ENCODE measurements around the gene INTS11.

INTS11 gene

DNA sequence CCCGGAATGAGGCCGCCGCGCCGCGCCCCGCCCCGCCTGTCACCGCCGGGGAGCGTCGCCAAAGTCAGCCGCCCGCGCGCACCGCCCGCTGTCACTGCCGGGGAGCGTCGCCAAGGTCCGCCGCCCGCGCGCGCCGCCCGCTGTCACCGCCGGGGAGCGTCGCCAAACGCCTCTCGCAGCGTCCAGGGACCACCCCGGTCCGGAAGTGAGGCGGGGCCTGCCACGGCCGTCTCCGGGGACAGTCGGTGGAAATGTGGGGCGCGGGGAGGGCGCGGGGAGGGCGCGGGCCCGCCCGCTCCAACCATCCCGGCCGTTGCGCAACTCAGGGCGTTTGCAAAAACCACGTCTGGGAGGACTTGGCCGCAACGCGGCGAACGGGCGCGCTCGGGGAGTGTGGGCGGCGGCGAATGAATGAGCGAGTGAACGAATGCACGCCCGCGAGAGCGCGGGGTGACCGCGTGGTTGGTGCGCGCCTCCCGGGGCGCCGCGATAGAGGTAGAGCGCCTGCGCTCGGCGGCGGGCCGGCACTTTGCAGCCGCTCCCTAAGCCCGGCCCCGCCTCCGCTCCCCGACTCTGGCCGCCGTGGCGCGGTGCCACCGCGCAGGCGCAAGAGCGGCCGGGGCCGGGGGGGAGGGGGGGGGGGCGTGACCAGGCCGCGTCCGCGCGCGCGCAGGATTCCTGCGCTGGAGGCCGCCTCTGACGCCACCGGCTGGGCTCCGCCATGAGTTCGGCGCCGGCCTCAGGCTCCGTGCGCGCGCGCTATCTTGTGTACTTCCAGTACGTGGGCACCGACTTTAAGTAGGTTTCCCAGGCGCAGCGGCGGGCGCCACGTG lies 16.3 kb downstream of the INTS11 start, which contains the start of the genes ACAP3 and PUSL1:
TSS of gene ACAP3 (minus strand) at position 8 of the 833 bp plus-strand sequence. CDS start 115 bp downstream, outside the sequence.
TSS of gene PUSL1 (plus strand) at position 675 of the 833 bp plus-strand sequence. CDS start at position 722, 47 bp downstream.
- ATAC-seq = peak; percentile 56

DNA sequence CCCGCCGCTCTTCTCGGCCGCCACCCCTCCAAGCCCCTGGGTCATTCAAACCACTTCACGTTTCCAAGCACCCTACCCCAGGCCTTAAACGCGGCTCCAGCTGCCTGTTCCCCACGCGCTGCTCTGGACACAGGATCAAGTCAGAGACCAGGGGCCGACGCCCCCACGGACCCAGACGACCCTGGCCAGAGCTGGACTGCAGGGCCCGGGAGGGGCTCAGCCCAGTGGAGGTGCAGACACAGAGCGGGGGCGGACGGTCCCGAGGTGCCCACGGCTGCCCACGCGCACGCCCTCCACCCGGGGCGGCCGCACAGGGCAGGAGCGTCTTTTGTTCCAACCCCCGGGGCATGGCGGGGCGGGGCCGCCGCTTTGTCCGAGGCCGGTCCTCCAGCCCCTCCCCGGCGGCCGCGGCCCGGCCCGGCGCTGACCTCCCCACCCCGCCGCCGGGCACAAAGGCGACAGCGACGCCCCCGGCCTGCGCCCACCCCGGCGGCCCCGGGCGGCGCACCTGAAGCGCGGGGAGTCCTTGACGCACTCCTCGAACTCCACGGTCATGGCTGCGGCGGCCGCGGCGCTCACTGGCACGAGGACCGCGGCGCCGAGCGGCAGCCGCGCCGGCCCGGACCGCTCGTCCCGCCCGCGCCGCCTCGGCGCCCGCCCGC lies 17.1 kb downstream of the INTS11 start:
- ATAC-seq = no peak

More for the DNA sequence above, 16.3 kb downstream of the INTS11 start, which contains the start of the genes ACAP3 and PUSL1:
- TF ChIP-seq ARNTL (CRISPR knock-in tag; IDR thresholded peaks at IDR 0.05; ENCODE audit: borderline replicate concordance, low read depth) (no peak), ZC3H10 (CRISPR knock-in tag; IDR thresholded peaks at IDR 0.05) (no peak), BACH2 (CRISPR knock-in tag; IDR thresholded peaks at IDR 0.05; ENCODE audit: borderline replicate concordance) (no peak), ISL1 (CRISPR knock-in tag; IDR thresholded peaks at IDR 0.05) (no peak), ZNF70 (CRISPR knock-in tag; IDR thresholded peaks at IDR 0.05) (no peak)
- TF ChIP-seq, protein P1, sequence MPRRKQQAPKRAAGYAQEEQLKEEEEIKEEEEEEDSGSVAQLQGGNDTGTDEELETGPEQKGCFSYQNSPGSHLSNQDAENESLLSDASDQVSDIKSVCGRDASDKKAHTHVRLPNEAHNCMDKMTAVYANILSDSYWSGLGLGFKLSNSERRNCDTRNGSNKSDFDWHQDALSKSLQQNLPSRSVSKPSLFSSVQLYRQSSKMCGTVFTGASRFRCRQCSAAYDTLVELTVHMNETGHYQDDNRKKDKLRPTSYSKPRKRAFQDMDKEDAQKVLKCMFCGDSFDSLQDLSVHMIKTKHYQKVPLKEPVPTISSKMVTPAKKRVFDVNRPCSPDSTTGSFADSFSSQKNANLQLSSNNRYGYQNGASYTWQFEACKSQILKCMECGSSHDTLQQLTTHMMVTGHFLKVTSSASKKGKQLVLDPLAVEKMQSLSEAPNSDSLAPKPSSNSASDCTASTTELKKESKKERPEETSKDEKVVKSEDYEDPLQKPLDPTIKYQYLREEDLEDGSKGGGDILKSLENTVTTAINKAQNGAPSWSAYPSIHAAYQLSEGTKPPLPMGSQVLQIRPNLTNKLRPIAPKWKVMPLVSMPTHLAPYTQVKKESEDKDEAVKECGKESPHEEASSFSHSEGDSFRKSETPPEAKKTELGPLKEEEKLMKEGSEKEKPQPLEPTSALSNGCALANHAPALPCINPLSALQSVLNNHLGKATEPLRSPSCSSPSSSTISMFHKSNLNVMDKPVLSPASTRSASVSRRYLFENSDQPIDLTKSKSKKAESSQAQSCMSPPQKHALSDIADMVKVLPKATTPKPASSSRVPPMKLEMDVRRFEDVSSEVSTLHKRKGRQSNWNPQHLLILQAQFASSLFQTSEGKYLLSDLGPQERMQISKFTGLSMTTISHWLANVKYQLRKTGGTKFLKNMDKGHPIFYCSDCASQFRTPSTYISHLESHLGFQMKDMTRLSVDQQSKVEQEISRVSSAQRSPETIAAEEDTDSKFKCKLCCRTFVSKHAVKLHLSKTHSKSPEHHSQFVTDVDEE (CRISPR knock-in tag; IDR thresholded peaks at IDR 0.05) = no peak

More for the DNA sequence above, 17.1 kb downstream of the INTS11 start:
- TF ChIP-seq ARNTL (CRISPR knock-in tag; IDR thresholded peaks at IDR 0.05; ENCODE audit: borderline replicate concordance, low read depth) = no peak
- no peak for TF ChIP-seq TCF4 (CRISPR knock-in tag; IDR thresholded peaks at IDR 0.05; ENCODE audit: borderline replicate concordance)
- TF ChIP-seq ZNF565 (CRISPR knock-in tag; conservative IDR thresholded peaks at IDR 0.05; ENCODE audit: low read depth) = no peak
- TF ChIP-seq, protein P2, sequence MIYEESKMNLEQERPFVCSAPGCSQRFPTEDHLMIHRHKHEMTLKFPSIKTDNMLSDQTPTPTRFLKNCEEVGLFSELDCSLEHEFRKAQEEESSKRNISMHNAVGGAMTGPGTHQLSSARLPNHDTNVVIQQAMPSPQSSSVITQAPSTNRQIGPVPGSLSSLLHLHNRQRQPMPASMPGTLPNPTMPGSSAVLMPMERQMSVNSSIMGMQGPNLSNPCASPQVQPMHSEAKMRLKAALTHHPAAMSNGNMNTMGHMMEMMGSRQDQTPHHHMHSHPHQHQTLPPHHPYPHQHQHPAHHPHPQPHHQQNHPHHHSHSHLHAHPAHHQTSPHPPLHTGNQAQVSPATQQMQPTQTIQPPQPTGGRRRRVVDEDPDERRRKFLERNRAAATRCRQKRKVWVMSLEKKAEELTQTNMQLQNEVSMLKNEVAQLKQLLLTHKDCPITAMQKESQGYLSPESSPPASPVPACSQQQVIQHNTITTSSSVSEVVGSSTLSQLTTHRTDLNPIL (CRISPR knock-in tag; IDR thresholded peaks at IDR 0.05; ENCODE audit: low read depth) = no peak
- TF ChIP-seq ZNF70 (CRISPR knock-in tag; IDR thresholded peaks at IDR 0.05) = no peak
- no peak for TF ChIP-seq BACH2 (CRISPR knock-in tag; IDR thresholded peaks at IDR 0.05; ENCODE audit: borderline replicate concordance)
- TF ChIP-seq, protein P3, sequence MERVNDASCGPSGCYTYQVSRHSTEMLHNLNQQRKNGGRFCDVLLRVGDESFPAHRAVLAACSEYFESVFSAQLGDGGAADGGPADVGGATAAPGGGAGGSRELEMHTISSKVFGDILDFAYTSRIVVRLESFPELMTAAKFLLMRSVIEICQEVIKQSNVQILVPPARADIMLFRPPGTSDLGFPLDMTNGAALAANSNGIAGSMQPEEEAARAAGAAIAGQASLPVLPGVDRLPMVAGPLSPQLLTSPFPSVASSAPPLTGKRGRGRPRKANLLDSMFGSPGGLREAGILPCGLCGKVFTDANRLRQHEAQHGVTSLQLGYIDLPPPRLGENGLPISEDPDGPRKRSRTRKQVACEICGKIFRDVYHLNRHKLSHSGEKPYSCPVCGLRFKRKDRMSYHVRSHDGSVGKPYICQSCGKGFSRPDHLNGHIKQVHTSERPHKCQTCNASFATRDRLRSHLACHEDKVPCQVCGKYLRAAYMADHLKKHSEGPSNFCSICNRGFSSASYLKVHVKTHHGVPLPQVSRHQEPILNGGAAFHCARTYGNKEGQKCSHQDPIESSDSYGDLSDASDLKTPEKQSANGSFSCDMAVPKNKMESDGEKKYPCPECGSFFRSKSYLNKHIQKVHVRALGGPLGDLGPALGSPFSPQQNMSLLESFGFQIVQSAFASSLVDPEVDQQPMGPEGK (CRISPR knock-in tag; IDR thresholded peaks at IDR 0.05; ENCODE audit: borderline replicate concordance) = no peak
- no peak for TF ChIP-seq ZFP3 (CRISPR knock-in tag; IDR thresholded peaks at IDR 0.05)
- no peak for TF ChIP-seq RARB (CRISPR knock-in tag; IDR thresholded peaks at IDR 0.05)
- TF ChIP-seq, protein P4, sequence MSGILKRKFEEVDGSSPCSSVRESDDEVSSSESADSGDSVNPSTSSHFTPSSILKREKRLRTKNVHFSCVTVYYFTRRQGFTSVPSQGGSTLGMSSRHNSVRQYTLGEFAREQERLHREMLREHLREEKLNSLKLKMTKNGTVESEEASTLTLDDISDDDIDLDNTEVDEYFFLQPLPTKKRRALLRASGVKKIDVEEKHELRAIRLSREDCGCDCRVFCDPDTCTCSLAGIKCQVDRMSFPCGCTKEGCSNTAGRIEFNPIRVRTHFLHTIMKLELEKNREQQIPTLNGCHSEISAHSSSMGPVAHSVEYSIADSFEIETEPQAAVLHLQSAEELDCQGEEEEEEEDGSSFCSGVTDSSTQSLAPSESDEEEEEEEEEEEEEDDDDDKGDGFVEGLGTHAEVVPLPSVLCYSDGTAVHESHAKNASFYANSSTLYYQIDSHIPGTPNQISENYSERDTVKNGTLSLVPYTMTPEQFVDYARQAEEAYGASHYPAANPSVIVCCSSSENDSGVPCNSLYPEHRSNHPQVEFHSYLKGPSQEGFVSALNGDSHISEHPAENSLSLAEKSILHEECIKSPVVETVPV (CRISPR knock-in tag; IDR thresholded peaks at IDR 0.05) = no peak
- no peak for TF ChIP-seq ZFP30 (CRISPR knock-in tag; IDR thresholded peaks at IDR 0.05)
- no peak for TF ChIP-seq GLIS3 (CRISPR knock-in tag; IDR thresholded peaks at IDR 0.05)
- no peak for TF ChIP-seq OSR1 (CRISPR knock-in tag; IDR thresholded peaks at IDR 0.05)
- no peak for TF ChIP-seq ZC3H10 (CRISPR knock-in tag; IDR thresholded peaks at IDR 0.05)
- TF ChIP-seq TOX (CRISPR knock-in tag; IDR thresholded peaks at IDR 0.05; ENCODE audit: borderline replicate concordance) = no peak
- no peak for TF ChIP-seq ESRRG (CRISPR knock-in tag; IDR thresholded peaks at IDR 0.05)
- TF ChIP-seq ISL1 (CRISPR knock-in tag; IDR thresholded peaks at IDR 0.05) = no peak
- TF ChIP-seq CSDC2 (CRISPR knock-in tag; IDR thresholded peaks at IDR 0.05) = no peak
- TF ChIP-seq, protein P1 (CRISPR knock-in tag; IDR thresholded peaks at IDR 0.05) = no peak
- no peak for TF ChIP-seq SNAI2 (CRISPR knock-in tag; IDR thresholded peaks at IDR 0.05)
